Measurements from ENCODE around the gene ZNF2.

The ZNF2 gene

GRCh38 chr2:95165371-95166064, at the start of gene ZNF2:
Gene ZNF2 (plus strand): TSS chr2:95165809. CDS start chr2:95176227, 10,418 bp downstream.
- Mint-ChIP-seq H3K4me3 (peak within 1 kb of the TSS; percentile 99), H3K27ac (peak within 1 kb of the TSS; percentile 93), H3K4me1 (ENCODE audit: low read depth) (peaks cover 26% of the 10 kb centered on the region), H3K36me3 (ENCODE audit: low read depth) (peaks cover 2% of the 10 kb centered on the region), H3K27me3 (ENCODE audit: low read depth) (no peaks in the 10 kb centered on the region), H3K9me3 (peaks cover 1% of the 10 kb centered on the region)

- H3K4me3 Mint-ChIP-seq, result peak overlapping the region; percentile 91
- no peaks in the 10 kb centered on the region for H3K27me3 Mint-ChIP-seq (ENCODE audit: low read depth)
- no peaks in the 10 kb centered on the region for H3K9me3 Mint-ChIP-seq
- peak overlapping the region; percentile 90 for H3K27ac Mint-ChIP-seq
- peaks cover 34% of the 10 kb centered on the region for H3K4me1 Mint-ChIP-seq (ENCODE audit: low read depth)
- peaks cover 10% of the 10 kb centered on the region for H3K36me3 Mint-ChIP-seq (ENCODE audit: low read depth)
Measured at GRCh38 chr2:95121093-95121406, 44.6 kb upstream of the ZNF2 start.

GRCh38 chr2:95121407-95122196, 44.0 kb upstream of the ZNF2 start, which contains the start of gene MRPS5:
Gene MRPS5 (minus strand): TSS chr2:95121808. CDS start chr2:95121791, 17 bp downstream.
- peaks cover 34% of the 10 kb centered on the region for H3K4me1 Mint-ChIP-seq (ENCODE audit: low read depth)
- H3K27ac Mint-ChIP-seq, result peak within 1 kb of the TSS; percentile 90
- no peaks in the 10 kb centered on the region for H3K9me3 Mint-ChIP-seq
- H3K27me3 Mint-ChIP-seq (ENCODE audit: low read depth), result no peaks in the 10 kb centered on the region
- peak within 1 kb of the TSS; percentile 91 for H3K4me3 Mint-ChIP-seq
- H3K36me3 Mint-ChIP-seq (ENCODE audit: low read depth), result peaks cover 10% of the 10 kb centered on the region

- H3K27me3 Mint-ChIP-seq (ENCODE audit: low read depth), result no peaks in the 10 kb centered on the region
- H3K4me3 Mint-ChIP-seq, result peak overlapping the region; percentile 91
- no peaks in the 10 kb centered on the region for H3K9me3 Mint-ChIP-seq
- H3K36me3 Mint-ChIP-seq (ENCODE audit: low read depth), result peaks cover 9% of the 10 kb centered on the region
- H3K4me1 Mint-ChIP-seq (ENCODE audit: low read depth), result peaks cover 32% of the 10 kb centered on the region
- H3K27ac Mint-ChIP-seq, result peak overlapping the region; percentile 46
Measured at GRCh38 chr2:95122197-95122551, 43.4 kb upstream of the ZNF2 start.

DNA sequence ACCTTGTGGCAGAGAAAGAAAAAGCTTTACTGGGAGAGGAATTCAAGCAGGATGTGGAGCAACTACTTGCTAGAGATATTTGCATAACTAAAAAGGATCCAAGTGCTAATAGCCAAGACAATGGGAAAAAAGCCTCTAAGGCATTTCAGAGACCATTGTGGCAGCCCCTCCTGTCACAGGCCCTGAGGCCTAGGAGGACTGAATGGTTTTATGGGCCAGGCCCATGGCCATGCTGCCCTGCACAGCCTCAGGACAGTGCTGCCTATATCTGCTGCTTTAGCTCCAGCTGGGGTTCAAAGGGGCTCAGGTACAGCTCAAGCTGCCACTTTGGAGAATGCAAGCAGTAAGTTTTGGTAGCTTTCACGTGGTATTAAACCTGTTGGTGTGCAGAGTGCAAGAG, 26.9 kb upstream of the ZNF2 start:
- H3K36me3 Mint-ChIP-seq (ENCODE audit: low read depth), result peaks cover 1% of the 10 kb centered on the region
- peaks cover 61% of the 10 kb centered on the region for H3K9me3 Mint-ChIP-seq
- no peak overlapping the region for H3K27ac Mint-ChIP-seq
- no peaks in the 10 kb centered on the region for H3K27me3 Mint-ChIP-seq (ENCODE audit: low read depth)
- H3K4me1 Mint-ChIP-seq (ENCODE audit: low read depth), result no peaks in the 10 kb centered on the region
- H3K4me3 Mint-ChIP-seq, result no peak overlapping the region

DNA sequence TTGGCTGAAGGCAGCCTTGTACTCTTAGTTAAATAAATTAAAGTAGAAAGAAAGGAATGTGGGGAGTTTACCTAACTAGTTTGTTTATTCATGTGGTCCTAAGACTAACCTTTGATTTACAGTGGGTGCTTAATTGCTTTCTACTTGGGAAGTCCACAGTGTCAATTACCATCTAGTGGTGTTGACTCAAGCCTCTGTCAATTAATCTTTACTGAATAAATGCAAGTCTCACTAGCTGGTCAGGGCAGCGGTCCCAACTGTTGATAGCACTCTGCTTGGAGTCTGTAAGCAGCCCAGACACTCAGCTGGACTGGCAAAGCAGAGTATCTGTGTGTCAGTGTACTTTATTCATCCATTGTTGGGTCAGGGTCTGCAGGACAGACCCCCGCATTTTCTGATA, 21.8 kb upstream of the ZNF2 start:
- Mint-ChIP-seq H3K4me1 (ENCODE audit: low read depth) (no peaks in the 10 kb centered on the region), H3K27me3 (ENCODE audit: low read depth) (no peaks in the 10 kb centered on the region), H3K4me3 (no peak overlapping the region), H3K9me3 (peaks cover 76% of the 10 kb centered on the region), H3K36me3 (ENCODE audit: low read depth) (peaks cover 22% of the 10 kb centered on the region), H3K27ac (no peak overlapping the region)

DNA sequence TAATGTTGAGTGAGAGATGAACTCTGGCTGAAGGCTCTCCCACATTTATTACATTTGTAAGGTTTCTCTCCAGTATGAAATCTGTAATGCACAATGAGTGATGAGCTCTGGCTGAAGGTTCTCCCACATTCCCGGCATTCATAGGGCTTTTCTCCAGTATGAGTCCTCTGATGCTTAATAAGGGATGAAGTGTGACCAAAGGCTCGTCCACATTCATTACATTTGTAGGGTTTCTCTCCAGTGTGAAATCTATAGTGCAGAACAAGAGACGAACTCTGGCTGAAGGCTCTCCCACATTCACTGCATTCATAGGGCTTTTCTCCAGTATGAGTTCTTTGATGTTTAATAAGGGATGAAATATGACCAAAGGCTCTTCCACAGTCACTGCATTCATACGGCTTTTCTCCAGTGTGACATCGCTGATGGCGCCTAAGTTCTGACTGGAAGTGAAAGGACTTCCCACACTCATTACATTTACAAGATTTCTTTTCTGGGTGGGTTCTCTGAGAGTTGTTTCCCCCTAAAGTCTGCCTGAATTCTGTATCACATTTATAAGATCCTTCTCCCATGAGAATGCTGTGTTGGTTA, 16.1 kb upstream of the ZNF2 start:
- Mint-ChIP-seq H3K27ac (no peak overlapping the region), H3K9me3 (peaks cover 86% of the 10 kb centered on the region), H3K4me3 (no peak overlapping the region), H3K4me1 (ENCODE audit: low read depth) (no peaks in the 10 kb centered on the region), H3K36me3 (ENCODE audit: low read depth) (peaks cover 64% of the 10 kb centered on the region), H3K27me3 (ENCODE audit: low read depth) (no peaks in the 10 kb centered on the region)

DNA sequence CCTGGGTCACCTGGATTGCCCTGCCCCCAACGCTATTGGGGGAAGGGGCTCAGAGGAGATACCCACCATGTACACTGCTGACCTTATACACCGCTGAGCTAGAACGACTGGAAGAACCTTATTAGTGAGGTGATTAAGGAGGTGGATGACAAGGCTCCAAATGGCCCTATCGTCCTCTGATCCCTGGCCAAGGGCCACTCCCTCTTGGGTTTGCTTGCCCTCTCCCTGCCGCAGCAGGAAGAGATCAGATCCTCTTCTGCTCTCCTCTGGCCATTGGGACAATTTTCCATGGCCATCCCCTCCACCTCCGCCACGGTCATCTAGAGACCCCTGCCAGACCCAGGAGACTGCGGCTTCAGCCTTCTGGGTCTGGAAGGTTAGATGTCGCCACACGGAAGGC, 7.2 kb upstream of the ZNF2 start:
- Mint-ChIP-seq H3K4me3 (peak overlapping the region; percentile 78), H3K9me3 (peaks cover 19% of the 10 kb centered on the region), H3K36me3 (ENCODE audit: low read depth) (peaks cover 25% of the 10 kb centered on the region), H3K4me1 (ENCODE audit: low read depth) (peaks cover 8% of the 10 kb centered on the region), H3K27ac (no peak overlapping the region), H3K27me3 (ENCODE audit: low read depth) (no peaks in the 10 kb centered on the region)

DNA sequence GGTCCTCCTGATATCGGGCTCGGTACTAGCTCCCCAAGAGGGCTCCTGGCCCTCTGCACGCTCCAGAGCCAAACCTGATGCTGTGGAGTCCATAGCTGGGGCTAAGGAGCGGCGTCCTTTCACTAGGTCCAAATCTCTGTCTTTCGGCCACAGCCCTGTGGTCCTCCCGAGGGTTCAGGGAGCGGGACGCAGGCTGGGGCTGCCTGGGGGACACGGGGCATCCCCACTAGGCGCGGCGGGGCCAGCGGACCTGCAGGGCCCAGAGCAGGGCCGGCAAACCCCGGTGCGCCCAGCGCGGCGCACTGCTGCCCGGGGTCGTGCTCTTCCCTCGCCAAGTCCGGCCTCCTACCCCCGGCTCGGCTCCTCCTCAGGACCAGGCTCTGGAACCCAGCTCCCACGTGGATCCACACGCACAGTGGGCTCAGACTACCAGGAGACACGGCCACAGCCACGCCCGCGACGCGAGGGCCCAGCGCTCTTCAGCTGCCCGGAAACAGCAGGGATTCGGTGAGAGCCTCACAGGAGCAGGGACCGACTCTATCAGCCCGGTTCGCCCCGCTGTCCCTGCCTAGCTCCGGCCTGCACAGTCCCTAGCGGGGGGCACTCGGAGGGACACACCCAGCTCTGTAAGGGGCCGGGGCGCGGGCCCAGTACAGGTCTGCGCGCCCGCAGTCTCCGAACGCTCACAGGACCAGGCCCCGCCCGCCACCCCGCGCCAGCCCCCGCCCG, 6.6 kb upstream of the ZNF2 start:
- H3K36me3 Mint-ChIP-seq (ENCODE audit: low read depth), result peaks cover 21% of the 10 kb centered on the region

GRCh38 chr2:95159690-95160449, 5.7 kb upstream of the ZNF2 start, which contains the start of gene ZNF514:
Gene ZNF514 (minus strand): TSS chr2:95159848. CDS start chr2:95153253, 6,595 bp downstream.
- H3K27ac Mint-ChIP-seq, result peak within 1 kb of the TSS; percentile 89
- H3K36me3 Mint-ChIP-seq (ENCODE audit: low read depth), result peaks cover 17% of the 10 kb centered on the region
- H3K9me3 Mint-ChIP-seq, result peaks cover 7% of the 10 kb centered on the region
- H3K4me3 Mint-ChIP-seq, result peak within 1 kb of the TSS; percentile 90
- H3K27me3 Mint-ChIP-seq (ENCODE audit: low read depth), result no peaks in the 10 kb centered on the region
- peaks cover 17% of the 10 kb centered on the region for H3K4me1 Mint-ChIP-seq (ENCODE audit: low read depth)

More for the DNA sequence above, 6.6 kb upstream of the ZNF2 start:
- Mint-ChIP-seq H3K4me3 (peak overlapping the region; percentile 78), H3K9me3 (peaks cover 16% of the 10 kb centered on the region), H3K4me1 (ENCODE audit: low read depth) (peaks cover 11% of the 10 kb centered on the region), H3K27me3 (ENCODE audit: low read depth) (no peaks in the 10 kb centered on the region), H3K27ac (peak overlapping the region; percentile 49)

DNA sequence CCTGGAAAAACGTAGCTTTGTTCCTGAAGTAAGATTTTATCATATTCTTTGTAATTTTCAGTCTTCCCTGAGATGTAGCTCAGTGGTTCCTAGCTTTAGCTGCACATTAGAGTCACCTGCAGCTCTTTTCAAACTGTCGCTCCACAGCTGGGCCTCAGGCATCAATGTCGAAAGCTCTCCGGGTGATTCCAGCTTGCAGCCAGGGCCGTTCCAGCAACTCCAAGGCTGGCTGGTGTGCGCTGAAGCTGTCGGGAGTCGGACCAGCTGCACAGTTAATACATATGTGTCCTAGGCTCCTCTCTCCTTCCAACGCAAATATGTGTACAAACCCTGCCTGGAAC, 609 bp upstream of the ZNF2 start:
- Mint-ChIP-seq H3K27me3 (ENCODE audit: low read depth) (no peaks in the 10 kb centered on the region), H3K9me3 (no peaks in the 10 kb centered on the region), H3K4me3 (peak overlapping the region; percentile 99), H3K36me3 (ENCODE audit: low read depth) (peaks cover 2% of the 10 kb centered on the region), H3K4me1 (ENCODE audit: low read depth) (peaks cover 30% of the 10 kb centered on the region), H3K27ac (peak overlapping the region; percentile 93)

- peaks cover 2% of the 10 kb centered on the region for H3K36me3 Mint-ChIP-seq (ENCODE audit: low read depth)
- H3K4me3 Mint-ChIP-seq, result peak overlapping the region; percentile 99
- H3K9me3 Mint-ChIP-seq, result peaks cover 3% of the 10 kb centered on the region
- H3K27ac Mint-ChIP-seq, result peak overlapping the region; percentile 93
- peaks cover 26% of the 10 kb centered on the region for H3K4me1 Mint-ChIP-seq (ENCODE audit: low read depth)
- no peaks in the 10 kb centered on the region for H3K27me3 Mint-ChIP-seq (ENCODE audit: low read depth)
Measured at GRCh38 chr2:95166065-95166763, 605 bp downstream of the ZNF2 start.

DNA sequence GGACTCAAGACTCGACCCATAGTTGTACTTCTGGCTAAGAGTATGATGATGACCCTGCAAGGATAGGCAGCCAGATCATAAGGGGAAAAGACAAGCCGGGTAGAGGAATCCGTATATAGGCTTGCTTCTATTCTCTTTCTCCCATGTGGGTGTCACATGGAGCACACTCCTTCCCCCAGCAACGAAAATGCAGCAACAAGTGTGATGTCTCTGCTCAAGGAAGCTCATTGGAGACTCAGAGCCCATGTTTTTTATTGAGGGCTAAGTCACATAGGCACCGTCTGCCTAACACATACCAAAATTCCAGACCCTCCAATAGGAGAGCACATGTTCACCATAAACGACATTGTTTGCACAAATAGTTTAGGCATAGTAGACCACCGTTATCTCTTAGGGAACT, 6.3 kb downstream of the ZNF2 start:
- H3K4me3 Mint-ChIP-seq, result no peak overlapping the region
- peaks cover 6% of the 10 kb centered on the region for H3K36me3 Mint-ChIP-seq (ENCODE audit: low read depth)
- H3K27me3 Mint-ChIP-seq (ENCODE audit: low read depth), result no peaks in the 10 kb centered on the region
- peaks cover 8% of the 10 kb centered on the region for H3K9me3 Mint-ChIP-seq
- H3K27ac Mint-ChIP-seq, result no peak overlapping the region
- no peaks in the 10 kb centered on the region for H3K4me1 Mint-ChIP-seq (ENCODE audit: low read depth)

Measured in T-helper 1 cell treated with Interleukin-12 subunit alpha and Interleukin-12 subunit beta and Interleukin-4 antibody, amounts not matched to agents 30 μg/mL and 1 μg/mL, for 36 hours (primary cell).